Keratinocyte (primary cell): ENCODE data around the gene COL16A1.

Experiments
- CTCF ChIP-seq, 3 experiments: IDR thresholded peaks in 1 of 3; conservative IDR thresholded peaks in 1 of 3; optimal IDR thresholded peaks in 1 of 3; 2 replicates in 2 of 3; 3 replicates in 1 of 3; pipeline versions ENCODE3 to v1.5.1; 2011; ENCODE audit warnings: low read length in 3 of 3, mild to moderate bottlenecking in 3 of 3, moderate library complexity in 2 of 3, control low read depth in 1 of 3, inconsistent platforms in 1 of 3; ENCODE audit not compliant: insufficient read depth in 2 of 3; ENCODE audit errors: extremely low read depth in 1 of 3
- EZH2 ChIP-seq: IDR thresholded peaks from one replicate; pipeline ENCODE4 v1.6.1; 2012; ENCODE audit warnings: inconsistent platforms, mild to moderate bottlenecking, low read length, moderate library complexity

GRCh38 chr1:31671561-31672201, 32.1 kb downstream of the COL16A1 start:
- TF ChIP-seq CTCF (optimal IDR thresholded peaks at IDR 0.05 in 1 of 3, IDR thresholded peaks at IDR 0.05 in 1 of 3, conservative IDR thresholded peaks at IDR 0.05 in 1 of 3; ENCODE audit: extremely low read depth in 1 of 3, insufficient read depth in 2 of 3, low read length in 3 of 3), result no peak
- TF ChIP-seq EZH2, result no peak
